ENCODE measurements around the gene DOCK1.

DNA sequence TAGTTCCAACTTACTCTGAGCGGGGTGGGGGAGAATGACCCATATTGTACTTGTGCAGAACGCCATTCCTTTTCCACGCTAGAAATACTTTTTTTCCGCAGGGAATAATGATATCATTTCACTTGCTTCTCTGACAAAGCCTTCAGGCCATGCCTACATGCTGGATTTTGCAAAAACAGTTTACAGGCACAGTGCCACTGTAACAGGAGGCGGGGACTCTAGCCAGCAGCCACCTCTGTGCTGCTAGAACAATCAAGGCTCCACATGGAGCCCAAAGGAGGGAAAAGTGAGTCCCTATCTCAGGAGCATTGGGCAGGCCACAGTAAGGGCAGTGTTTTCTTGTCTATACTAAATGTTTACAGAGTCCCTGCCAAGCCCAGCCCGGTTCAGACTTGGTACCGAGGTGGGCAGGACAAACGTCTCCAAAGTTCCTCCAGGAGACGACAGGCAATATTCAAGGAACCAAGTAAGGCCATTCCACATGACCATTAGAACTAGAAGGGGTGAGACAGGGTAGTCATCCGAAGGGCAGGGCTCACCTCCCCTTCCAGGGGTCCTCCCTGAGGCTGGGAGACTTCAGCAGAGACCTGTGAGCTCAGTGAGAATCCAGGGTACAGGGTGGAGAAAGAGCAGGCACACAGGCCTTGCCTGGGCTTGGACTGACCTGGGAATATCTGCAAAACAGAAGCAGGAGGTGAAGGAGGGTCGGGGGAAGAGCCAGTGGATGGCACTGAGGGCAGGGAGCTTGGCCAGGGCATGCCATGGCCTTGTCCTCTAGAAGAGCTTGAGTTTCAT, 553.0 kb downstream of the DOCK1 start:
- no peak for TF ChIP-seq EZH2 (IDR thresholded peaks at IDR 0.05; ENCODE audit: insufficient read depth, poor library complexity, severe bottlenecking)
- TF ChIP-seq EZH2phosphoT487 (IDR thresholded peaks at IDR 0.05; ENCODE audit: insufficient read depth, low read depth), result no peak
